Brain microvascular endothelial cell (primary cell): Measurements from ENCODE around the gene PHF2.

Experiments
- DNase-seq: peaks from one replicate; pipeline ENCODE4 v3.0.0-alpha.2; 2020
- H3K27ac ChIP-seq: fragments of 250-450 bp; sonication (Bioruptor Pico); 2 replicates; pipeline ENCODE4 v1.5.1; 2020; ENCODE audit warnings: mild to moderate bottlenecking, moderate library complexity
- H3K27me3 ChIP-seq: fragments of 250-450 bp; sonication (Bioruptor Pico); replicated peaks from 2 replicates; pipeline ENCODE4 v1.5.1; 2020; ENCODE audit warnings: mild to moderate bottlenecking
- H3K36me3 ChIP-seq: fragments of 250-450 bp; sonication (Bioruptor Pico); replicated peaks from 2 replicates; pipeline ENCODE4 v1.5.1; 2020; ENCODE audit warnings: mild to moderate bottlenecking
- H3K4me3 ChIP-seq: 2 replicates; pipeline ENCODE4 v1.5.1; 2011; ENCODE audit warnings: low read depth, mild to moderate bottlenecking, control low read depth, low read length, moderate library complexity
- CTCF ChIP-seq: IDR thresholded peaks from 2 replicates; pipeline ENCODE4 v1.5.1; 2011; ENCODE audit warnings: low read depth, mild to moderate bottlenecking, moderate library complexity, low read length, control low read depth, inconsistent platforms; ENCODE audit errors: missing control alignments
- in situ Hi-C: cut with HindIII; loops from 2 replicates; pipeline ENCODE4 v1.10.0; 2017; ENCODE audit warnings: low sequenced_read_pairs, low pct_ligation_motif_present

Gene PHF2

GRCh38 chr9:93637886-93638285, 61.5 kb downstream of the PHF2 start:
- H3K36me3 ChIP-seq: peaks cover 6% of the 10 kb centered on the region
- DNase-seq: no peak
- no peak overlapping the region for H3K27ac ChIP-seq
- no peaks in the 10 kb centered on the region for H3K27me3 ChIP-seq
- no peak for TF ChIP-seq CTCF
- in situ Hi-C loops: no loop called here
- H3K4me3 ChIP-seq: no peak overlapping the region

GRCh38 chr9:93640027-93640426, 63.6 kb downstream of the PHF2 start:
- in situ Hi-C loops: no loop called here
- no peak for TF ChIP-seq CTCF
- DNase-seq: no peak
- Histone ChIP-seq H3K27ac (no peak overlapping the region), H3K36me3 (peaks cover 6% of the 10 kb centered on the region), H3K4me3 (no peak overlapping the region), H3K27me3 (no peaks in the 10 kb centered on the region)

GRCh38 chr9:93642961-93643360, 66.6 kb downstream of the PHF2 start:
- no peak overlapping the region for H3K4me3 ChIP-seq
- peaks cover 10% of the 10 kb centered on the region for H3K36me3 ChIP-seq
- TF ChIP-seq CTCF: no peak
- no peaks in the 10 kb centered on the region for H3K27me3 ChIP-seq
- no peak overlapping the region for H3K27ac ChIP-seq
- in situ Hi-C loops: no loop called here
- DNase-seq: peak; percentile 66

GRCh38 chr9:93644397-93645088, 68.2 kb downstream of the PHF2 start:
- Histone ChIP-seq H3K4me3 (no peak overlapping the region), H3K27me3 (no peaks in the 10 kb centered on the region), H3K36me3 (peaks cover 12% of the 10 kb centered on the region), H3K27ac (no peak overlapping the region)
- no peak for TF ChIP-seq CTCF
- no peak for DNase-seq
- in situ Hi-C loops: no loop called here

- DNase-seq: no peak
Measured at GRCh38 chr9:93645149-93645889, 68.9 kb downstream of the PHF2 start.

More at GRCh38 chr9:93645149-93645889, 68.9 kb downstream of the PHF2 start:
- Histone ChIP-seq H3K27me3 (no peaks in the 10 kb centered on the region), H3K27ac (no peak overlapping the region), H3K4me3 (no peak overlapping the region), H3K36me3 (peaks cover 20% of the 10 kb centered on the region)
- no peak for TF ChIP-seq CTCF
- in situ Hi-C loops: no loop called here
